ENCODE measurements around the gene ATOX1.

- TF ChIP-seq EZH2 (IDR thresholded peaks at IDR 0.05; ENCODE audit: insufficient read depth, poor library complexity, severe bottlenecking) (no peak), EZH2phosphoT487 (IDR thresholded peaks at IDR 0.05; ENCODE audit: insufficient read depth, low read depth) (no peak)
Measured at GRCh38 chr5:151700296-151700695, 58.1 kb downstream of the ATOX1 start.
